GM19467 (cell line): ENCODE data around the gene LRRIQ1.
"Not testable (repeated sequence)": the region's sequence is repeated elsewhere in the genome, so short reads cannot be mapped to it uniquely, and the experiment has no call there.

Experiments
- ATAC-seq: cut with Tn5 transposase; IDR thresholded peaks from one replicate; pipeline ENCODE4 v1.9.1; 2021; ENCODE audit warnings: mild to moderate bottlenecking, moderate library complexity; ENCODE audit not compliant: unreplicated experiment

The LRRIQ1 gene

DNA sequence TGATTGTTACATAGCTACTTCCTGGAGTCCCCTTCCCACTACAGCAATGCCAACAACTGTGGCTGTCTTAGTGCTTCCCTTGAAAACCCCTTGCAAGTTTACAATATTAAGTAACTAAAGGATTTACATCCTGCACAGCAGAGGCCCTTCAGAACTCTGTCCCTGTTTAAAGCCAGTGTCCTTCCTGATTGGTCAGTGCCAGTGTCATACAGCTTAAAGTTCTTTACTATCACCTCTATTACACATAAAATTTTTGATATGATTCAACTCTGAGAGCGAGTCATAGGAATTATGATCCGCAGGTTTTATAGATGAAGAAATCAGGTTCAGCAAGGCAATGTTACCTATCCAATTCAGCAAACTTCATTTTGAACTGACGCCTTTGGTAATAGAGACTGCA, 152.5 kb downstream of the LRRIQ1 start:
- no peak for ATAC-seq

DNA sequence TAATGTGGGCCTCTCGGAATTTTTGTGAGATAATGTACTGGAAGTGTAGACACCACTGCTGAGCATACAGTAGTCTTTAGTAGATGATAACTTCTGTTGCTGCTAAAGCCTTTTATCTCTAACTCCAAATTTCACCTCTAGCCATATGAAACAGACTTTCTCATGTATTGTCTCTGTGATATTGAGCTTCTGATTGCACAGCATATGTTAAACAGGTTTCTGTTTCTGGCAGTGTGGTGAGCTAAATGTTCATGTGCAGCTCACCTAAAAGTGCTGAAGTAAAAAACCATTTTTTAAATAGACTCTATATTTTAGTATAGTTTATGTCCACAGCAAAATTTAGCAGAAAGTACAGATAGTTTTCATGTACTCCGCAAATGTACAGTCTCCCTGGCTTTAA, 154.6 kb downstream of the LRRIQ1 start:
- ATAC-seq: no peak

DNA sequence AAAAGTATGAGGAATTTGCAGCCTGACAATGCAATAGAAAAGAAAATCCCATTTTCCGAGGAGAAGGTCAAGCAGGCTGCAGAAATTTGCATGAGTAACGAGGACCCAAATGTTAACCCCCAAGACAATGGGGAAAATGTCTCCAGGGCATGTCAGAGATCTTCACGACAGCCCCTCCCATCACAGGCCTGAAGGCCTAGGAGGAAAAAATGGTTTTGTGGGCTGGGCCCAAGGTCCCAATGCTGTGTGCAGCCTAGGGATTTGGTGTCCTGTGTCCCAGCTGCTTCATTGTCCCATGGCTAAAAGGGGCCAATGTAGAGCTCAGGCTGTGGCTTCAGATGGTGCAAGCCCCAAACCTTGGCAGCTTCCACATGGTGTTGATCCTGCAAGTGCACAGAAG, 167.7 kb downstream of the LRRIQ1 start:
- not testable (repeated sequence) for ATAC-seq

DNA sequence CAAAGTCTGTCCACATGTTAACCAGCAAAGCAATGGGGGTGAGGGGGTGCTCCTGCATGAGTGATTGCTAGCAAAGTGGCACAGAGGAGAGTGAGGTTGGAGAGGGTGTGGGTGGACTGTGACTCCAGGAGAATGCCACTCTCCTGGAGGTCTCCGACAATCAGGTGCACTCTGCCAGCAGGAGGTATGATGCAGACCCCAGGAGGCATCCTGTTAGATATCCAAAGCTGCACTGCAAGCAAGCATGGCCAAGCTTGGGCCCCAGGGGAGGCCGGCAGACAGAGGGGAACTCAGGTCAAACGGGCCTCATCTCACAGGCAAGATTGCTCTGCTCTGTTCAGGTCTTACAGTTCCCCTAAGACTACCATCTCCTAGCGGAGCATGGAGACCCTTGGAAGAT, 170.4 kb downstream of the LRRIQ1 start:
- no peak for ATAC-seq

DNA sequence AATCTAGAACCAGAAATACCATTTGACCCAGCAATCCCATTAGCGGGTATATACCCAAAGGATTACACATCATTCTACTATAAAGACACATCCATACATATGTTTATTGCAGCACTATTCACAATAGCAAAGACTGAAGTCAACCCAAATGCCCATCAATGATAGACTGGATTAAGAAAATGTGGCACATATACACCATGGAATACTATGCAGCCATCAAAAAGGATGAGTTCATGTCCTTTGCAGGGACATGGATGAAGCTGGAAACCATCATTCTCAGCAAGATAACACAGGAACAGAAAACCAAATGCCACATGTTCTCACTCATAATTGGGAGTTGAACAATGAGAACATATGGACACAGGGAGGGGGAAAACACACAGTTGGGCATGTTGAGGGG, 188.2 kb downstream of the LRRIQ1 start:
- not testable (repeated sequence) for ATAC-seq

DNA sequence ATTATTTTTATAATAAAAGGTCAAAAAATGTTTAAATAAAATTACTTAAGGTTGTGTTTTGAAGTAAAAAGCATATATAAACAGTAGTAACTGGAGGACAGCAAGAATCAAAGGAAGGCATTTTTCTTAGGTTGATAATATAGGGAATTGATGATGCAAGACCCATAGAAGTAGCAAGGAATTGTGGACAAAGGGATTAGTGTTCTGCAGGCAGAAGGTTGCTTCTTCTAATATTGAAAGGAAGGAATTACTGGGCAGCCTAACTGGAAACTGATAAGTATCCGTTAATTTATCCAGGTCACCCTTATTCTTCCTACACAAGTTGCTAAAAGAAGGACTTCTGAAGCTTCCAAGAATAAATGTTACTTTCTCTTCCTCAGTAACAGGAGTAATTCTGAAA, 189.3 kb downstream of the LRRIQ1 start:
- ATAC-seq: no peak

DNA sequence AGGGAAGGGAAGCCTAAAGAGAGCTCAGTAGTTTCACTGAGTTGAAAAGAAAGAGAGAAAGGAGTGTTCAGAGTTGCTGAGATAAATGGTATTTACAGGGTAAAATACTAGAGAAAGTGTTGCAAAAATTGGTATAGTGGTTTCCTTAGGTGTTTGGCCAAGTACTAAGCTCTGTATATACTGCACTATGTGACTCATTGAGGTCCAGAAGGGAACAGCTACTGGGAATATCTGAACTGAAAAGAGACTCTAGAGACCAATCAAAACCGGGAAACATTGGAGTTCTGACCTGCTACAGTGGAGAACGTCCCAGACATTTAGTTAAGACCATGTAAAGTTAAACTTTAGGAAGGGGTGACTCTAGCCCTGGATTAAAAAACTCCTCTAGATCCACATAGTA, 201.2 kb downstream of the LRRIQ1 start:
- no peak for ATAC-seq

DNA sequence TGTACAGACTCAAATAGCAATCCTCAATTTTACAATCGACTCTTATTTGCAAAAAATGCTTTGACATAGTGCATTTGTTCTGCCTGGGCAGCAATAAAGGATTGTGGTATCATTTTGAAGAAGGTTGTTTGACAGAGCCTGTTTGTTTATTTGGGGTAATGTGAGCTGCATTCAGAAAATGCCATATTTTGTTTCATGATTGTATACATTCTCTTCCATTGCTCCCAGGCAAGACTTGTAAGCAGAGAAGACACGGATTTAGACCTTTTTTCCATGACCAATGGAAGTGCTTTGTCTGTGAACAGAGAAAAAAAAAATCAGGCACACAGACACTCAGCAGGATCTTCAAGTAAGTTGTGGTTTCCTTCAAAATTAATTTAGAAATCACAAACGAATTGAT, 208.4 kb downstream of the LRRIQ1 start:
- ATAC-seq: no peak

DNA sequence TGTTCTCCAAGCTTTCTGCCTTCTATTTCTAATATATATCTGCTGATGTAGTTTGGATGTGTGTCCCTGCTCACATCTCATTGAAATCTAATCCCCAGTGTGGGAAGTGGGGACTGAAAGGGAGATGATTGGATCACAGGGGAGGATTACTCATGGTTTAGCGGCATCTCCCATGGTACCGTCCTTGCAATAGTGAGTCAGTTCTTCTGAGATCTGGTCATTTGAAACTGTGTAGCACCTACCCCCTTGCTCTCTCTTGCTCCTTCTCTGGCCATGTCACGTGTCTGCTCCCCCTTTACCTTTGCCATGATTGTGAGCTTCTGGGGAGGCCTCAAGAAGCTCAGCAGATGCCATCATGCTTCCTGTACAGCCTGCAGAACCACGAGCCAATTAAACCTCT, 217.7 kb downstream of the LRRIQ1 start:
- ATAC-seq: no peak

DNA sequence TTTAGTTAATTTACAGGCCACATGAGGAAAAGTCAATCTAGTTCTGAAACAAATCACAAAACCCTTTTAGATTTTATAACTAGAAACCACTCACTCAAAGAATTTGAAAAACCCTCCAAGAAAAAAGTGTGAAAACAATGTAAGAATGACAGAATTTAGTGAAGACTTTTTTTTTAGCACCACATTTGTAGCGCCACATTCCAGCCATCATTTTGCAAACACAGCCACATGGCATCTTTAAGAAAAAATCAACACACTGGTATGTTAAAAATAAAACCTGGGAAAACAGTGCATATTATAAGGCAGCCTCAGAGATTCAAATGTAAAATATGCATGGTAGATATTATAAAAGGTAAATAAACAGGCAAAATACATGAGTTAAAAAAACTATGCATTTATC, 221.5 kb downstream of the LRRIQ1 start:
- no peak for ATAC-seq

DNA sequence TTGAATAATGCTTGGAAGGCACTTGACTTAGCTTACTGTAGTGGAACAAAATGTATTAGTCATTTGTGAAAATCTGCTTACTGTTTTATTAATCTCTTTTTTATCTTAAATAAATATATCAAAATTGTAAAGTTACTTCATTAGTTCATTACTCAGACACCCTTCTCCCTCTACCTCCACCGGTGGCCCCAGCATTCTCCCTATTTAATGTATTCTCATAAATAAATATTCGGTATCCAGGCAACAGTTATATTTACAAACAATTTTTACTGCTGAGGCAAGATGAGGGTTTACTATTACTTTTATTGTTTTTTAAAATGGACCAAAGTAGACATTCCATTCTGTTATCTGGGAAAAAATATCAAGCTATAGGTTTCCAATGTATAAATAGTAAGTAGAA, 224.3 kb downstream of the LRRIQ1 start:
- ATAC-seq: no peak

DNA sequence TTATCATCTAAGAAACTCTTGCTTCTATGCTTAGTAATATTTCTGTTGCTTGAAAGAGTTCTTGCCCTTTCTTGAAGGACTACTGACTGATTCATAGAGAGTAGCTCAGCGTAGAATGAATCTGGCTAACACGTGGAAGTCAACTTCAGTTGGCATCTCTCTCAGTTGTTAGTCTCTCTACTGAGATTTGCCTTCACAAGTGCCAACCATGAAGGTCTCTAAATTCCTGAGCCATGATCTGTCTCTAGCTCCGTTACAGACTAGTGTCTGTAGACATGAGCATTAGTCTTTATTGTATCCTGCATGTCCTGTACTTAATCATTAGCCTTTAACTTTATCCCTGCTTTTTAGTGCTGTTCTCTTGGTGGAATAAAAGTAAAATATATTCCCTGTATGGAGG, 224.7 kb downstream of the LRRIQ1 start:
- ATAC-seq: no peak

DNA sequence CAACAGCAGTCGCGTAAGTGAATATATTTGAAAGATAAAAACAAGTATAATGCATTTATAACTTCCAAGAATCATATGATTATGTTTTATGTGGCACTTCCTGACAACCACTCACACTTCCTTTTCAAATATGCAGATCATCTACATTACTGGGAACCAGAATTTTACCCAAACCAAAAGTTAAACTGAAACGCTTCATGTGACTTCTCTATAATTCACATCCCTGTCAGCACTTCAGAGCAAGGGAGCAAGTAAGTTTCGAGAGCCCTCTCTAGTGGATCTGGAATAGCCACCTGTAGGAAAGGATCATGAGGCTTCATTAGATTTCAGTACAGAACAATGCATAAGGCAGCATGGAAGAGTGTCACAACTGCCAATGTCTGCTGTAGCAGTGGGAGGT, 230.2 kb downstream of the LRRIQ1 start:
- no peak for ATAC-seq

DNA sequence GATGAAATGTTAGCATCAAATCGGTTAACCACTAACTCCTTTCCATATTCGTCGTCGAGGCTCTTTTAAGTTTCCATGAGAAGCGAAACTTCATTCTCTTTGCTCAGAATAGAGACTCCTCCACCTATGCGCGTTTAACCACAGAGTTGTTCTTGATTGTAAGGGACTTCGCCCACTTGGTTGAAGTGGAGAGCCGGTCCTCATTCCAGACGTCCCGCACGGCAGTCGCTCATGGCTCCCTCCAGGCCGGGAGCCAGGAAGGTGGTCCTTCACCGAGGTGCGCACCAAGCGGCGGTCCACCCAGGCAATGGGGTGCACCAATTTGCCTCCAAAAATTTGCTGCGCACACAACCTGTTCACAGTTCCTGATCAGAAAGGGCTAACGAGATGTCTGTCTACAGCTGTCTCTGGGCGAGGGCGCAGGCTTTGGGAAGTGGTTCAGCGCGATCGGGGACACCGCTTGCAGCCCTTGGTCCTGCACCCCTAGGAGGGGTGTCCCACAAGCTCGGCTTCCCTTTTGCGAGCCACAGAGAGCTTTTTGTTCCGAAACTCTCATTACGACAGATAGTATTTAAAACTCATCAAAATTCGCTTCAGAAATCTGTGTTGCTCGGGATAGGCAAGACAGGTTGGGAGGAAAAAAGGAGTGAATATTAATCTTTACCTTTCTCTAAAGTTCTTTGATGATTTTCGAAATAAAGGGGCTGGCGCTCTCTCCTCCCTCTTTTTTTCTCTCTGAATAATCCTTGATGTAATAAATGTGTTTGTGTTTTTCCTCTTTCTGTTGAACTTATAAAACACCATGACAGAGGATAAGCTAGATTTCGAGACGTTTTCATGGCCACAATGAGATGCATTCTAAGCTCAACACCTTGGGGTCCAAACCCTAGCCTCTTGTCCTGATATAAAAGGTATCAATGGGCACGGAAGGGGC, 237.5 kb downstream of the LRRIQ1 start:
- no peak for ATAC-seq

DNA sequence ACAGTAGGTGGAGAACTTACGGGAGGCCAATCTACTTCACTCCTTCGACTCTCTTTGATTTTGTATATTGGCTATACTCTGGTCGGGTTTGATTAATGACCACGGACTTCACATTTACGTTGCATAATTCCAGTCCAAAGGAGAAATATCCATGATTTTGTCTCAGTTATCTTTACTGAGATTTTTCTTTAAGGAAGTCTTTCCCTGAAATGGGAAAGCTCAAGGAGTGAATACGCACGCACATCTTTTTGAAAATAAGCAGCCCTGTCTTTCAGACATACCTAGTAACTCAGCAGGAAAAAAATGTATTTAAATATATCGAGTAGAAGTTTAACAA, 238.1 kb downstream of the LRRIQ1 start:
- no peak for ATAC-seq

DNA sequence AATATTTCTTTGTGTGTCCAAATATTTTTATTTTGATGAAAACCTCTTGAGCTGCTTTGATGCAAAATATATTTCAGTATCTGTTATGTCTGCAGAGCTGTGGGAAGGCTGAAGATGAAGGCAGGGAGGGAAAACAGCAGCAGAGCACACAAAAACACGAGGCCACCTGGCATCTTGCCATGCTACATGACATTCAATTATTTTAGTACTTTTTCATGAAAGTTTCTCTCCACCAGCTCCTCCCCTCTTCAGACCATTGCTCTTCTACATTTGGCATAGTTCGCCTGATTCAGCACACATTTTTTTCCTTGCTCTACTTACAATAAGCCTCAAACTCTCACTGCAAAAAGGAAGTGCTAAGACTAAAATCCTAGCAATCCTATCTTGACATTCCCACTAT, 239.2 kb downstream of the LRRIQ1 start:
- no peak for ATAC-seq

DNA sequence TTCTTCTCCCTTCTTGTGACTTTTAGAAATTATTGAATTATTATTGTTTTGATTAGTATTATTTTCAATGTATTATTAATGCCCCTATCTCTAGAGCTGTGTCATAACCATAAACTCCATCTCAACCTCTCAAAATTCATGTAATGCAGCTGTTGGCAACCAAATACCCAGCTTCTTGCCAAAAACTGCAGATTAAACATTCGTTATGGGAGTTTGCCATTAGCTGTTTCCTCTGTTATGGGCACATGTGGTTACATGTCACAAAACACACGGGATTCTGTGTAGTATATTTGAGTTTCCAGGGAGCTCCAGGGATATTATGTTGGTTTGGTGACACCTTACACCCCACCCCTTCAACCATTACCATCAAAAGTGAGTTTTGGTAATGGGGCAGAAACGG, 241.0 kb downstream of the LRRIQ1 start:
- no peak for ATAC-seq

DNA sequence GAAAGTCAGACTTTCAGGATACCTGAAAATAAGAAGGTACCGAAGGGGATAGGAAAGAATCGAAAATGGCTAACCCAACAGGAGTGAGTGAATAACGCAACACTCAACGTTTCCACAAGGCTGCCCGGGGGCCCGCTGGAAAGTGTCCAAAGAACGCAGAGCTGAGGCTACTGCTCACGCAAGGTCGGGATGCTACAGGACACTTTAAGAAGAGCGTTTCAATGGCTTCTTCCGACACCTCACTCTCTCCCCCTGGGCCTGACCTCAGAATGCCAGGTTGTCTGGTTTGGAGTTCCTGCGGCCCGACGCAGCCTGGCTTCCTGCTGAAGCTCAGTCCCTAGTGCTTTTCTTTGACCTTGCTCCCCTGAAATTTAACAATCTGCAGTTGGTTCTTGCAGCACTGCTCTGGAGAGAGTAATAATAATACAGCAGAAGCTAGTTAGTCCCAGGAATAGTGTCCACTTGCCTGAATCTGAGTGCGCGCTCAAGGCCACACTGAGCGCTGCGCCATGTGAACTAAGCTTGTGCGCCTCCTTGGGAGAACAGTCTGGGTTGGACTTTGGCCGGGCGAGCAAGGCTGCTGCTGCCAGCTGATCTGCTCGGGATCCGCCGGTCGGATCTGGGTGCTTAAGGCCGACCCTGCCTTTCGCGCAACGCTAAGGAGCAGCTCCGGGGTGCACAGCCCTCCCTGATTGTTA, 241.9 kb downstream of the LRRIQ1 start:
- no peak for ATAC-seq

DNA sequence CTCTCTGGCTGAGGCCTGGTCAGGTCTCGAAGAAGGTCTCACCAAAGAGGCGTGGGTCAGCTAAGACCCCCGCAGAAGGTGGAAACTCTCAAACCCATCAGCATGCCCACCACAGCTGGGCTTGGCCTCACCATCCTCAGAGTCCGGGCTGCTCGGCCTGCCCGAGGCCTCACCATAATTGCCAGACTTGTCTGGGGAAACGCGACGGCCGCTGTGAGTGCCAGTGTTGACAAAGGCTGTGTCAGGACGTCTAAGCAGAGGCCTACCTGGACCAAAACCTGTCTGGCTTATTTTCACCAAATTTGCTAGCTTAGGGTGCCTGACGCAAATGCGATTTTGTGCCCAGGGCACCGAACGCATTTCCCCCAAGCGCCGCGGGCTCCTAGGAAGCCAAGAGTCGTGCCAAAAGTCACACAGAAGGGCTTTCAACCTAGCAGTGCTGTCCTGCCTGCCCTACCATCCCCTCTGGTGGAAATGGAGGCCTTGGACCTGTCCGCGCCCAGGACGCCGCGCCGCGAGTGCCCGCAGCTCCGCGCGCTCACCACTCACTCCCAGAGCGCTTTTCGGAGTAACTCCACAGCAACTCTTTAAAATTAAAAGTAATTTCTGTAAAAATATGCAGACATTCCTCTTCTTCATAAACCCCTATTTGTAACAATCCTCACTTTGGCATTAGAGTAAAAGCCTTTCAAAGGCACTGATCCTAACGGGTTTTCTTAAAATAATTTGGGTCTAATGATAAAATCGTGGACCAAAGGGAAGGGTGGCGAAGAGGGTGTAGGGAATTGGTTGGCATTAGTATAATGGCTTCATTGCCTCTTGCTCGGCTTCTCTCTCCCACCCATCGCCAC, 242.7 kb downstream of the LRRIQ1 start:
- ATAC-seq: no peak

DNA sequence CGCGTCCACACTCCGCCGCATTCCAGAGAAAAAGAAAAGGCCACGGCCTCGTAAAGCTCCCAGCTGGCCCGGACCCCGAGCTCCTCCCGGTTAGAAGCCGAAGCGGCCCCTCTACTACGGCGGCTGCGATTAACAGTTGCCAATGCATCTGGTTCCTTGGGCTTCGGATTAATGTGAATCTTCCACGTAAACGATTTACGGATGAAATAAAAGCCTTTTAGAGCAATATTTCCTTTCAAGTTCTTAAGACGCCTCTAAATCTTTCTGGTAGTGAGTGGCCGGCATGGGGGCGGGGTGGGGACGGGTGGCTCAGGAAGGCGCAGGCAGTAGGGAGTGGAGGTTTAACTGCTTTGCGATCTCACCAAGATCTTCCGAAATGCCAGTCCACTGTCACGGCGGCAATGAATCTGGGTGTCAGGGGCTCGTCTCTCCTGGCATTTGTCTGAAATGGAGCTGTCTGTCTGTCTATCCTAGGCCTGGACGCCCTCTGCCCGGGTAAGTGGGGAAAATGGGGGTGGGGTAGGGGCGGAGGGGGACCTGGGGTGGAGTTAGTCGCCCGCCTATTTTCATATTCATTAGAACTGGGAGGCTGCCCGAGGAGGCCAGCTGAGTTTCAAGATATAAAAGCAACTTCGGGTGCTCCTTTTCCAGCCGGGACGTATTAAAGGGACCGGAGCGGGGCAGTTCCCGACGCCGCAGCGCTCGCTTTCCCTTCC, 243.5 kb downstream of the LRRIQ1 start:
- ATAC-seq: no peak
